ACC112 (cell line): ENCODE measurements around the gene RNF213.

ENCODE experiments used
- H2AFZ ChIP-seq: fragments of 200-600 bp; sonication (generic); one replicate; pipeline ENCODE4 v1.6.0; 2017; ENCODE audit warnings: antibody characterized with exemption, low read length; ENCODE audit not compliant: unreplicated experiment
- H3K27ac ChIP-seq: fragments of 200-600 bp; sonication (generic); 2 replicates; pipeline ENCODE4 v1.5.1; 2014; ENCODE audit warnings: low read depth, mild to moderate bottlenecking, antibody characterized with exemption, low read length, moderate library complexity
- H3K27me3 ChIP-seq: fragments of 200-600 bp; sonication (generic); 2 replicates; pipeline ENCODE4 v1.6.1; 2014; ENCODE audit warnings: mild to moderate bottlenecking, antibody characterized with exemption, low read length, moderate library complexity, mixed read lengths; ENCODE audit not compliant: insufficient read depth
- H3K36me3 ChIP-seq: fragments of 200-600 bp; sonication (generic); 2 replicates; pipeline ENCODE4 v1.6.1; 2016; ENCODE audit warnings: mild to moderate bottlenecking, antibody characterized with exemption, low read length, moderate library complexity, mixed read lengths; ENCODE audit not compliant: insufficient read depth
- H3K4me1 ChIP-seq: fragments of 200-600 bp; sonication (generic); one replicate; pipeline ENCODE4 v1.6.1; 2016; ENCODE audit warnings: low read length, mixed read lengths; ENCODE audit not compliant: insufficient read depth, unreplicated experiment, control insufficient read depth
- H3K4me3 ChIP-seq: fragments of 200-600 bp; sonication (generic); 2 replicates; pipeline ENCODE4 v1.5.1; 2014; ENCODE audit warnings: mild to moderate bottlenecking, low read depth, low read length
- H3K79me2 ChIP-seq: fragments of 200-600 bp; sonication (generic); one replicate; pipeline ENCODE4 v1.6.0; 2016; ENCODE audit warnings: low read length; ENCODE audit not compliant: control insufficient read depth, unreplicated experiment, insufficient read depth

RNF213 gene

GRCh38 chr17:80352991-80353665 lies 92.5 kb downstream of the RNF213 start:
- Histone ChIP-seq H3K36me3 (peaks cover 69% of the 10 kb centered on the region), H3K79me2 (peaks cover 11% of the 10 kb centered on the region), H3K27ac (no peak overlapping the region), H3K27me3 (no peaks in the 10 kb centered on the region), H2AFZ (no peak overlapping the region), H3K4me1 (peaks cover 13% of the 10 kb centered on the region), H3K4me3 (no peak overlapping the region)

GRCh38 chr17:80353718-80354275 lies 93.1 kb downstream of the RNF213 start:
- Histone ChIP-seq H3K79me2 (peaks cover 11% of the 10 kb centered on the region), H3K27ac (no peak overlapping the region), H3K4me1 (peaks cover 7% of the 10 kb centered on the region), H3K4me3 (no peak overlapping the region), H2AFZ (no peak overlapping the region), H3K27me3 (no peaks in the 10 kb centered on the region), H3K36me3 (peaks cover 66% of the 10 kb centered on the region)

- H3K27me3 ChIP-seq, result no peaks in the 10 kb centered on the region
- H3K79me2 ChIP-seq, result peaks cover 11% of the 10 kb centered on the region
- H2AFZ ChIP-seq, result no peak overlapping the region
- H3K36me3 ChIP-seq, result peaks cover 68% of the 10 kb centered on the region
- no peak overlapping the region for H3K4me3 ChIP-seq
- no peak overlapping the region for H3K27ac ChIP-seq
- peaks cover 2% of the 10 kb centered on the region for H3K4me1 ChIP-seq
Observed at GRCh38 chr17:80354336-80354735, 93.7 kb downstream of the RNF213 start.

- Histone ChIP-seq H3K4me3 (no peak overlapping the region), H3K27ac (no peak overlapping the region), H3K27me3 (no peaks in the 10 kb centered on the region), H2AFZ (no peak overlapping the region), H3K36me3 (peaks cover 65% of the 10 kb centered on the region), H3K79me2 (peaks cover 4% of the 10 kb centered on the region), H3K4me1 (no peaks in the 10 kb centered on the region)
Observed at GRCh38 chr17:80356231-80356856, 95.7 kb downstream of the RNF213 start.

GRCh38 chr17:80358131-80358530 lies 97.5 kb downstream of the RNF213 start:
- no peak overlapping the region for H2AFZ ChIP-seq
- no peaks in the 10 kb centered on the region for H3K27me3 ChIP-seq
- H3K79me2 ChIP-seq, result no peaks in the 10 kb centered on the region
- H3K27ac ChIP-seq, result no peak overlapping the region
- H3K4me1 ChIP-seq, result no peaks in the 10 kb centered on the region
- H3K36me3 ChIP-seq, result peaks cover 66% of the 10 kb centered on the region
- no peak overlapping the region for H3K4me3 ChIP-seq

GRCh38 chr17:80358861-80359260 lies 98.2 kb downstream of the RNF213 start:
- Histone ChIP-seq H2AFZ (no peak overlapping the region), H3K36me3 (peaks cover 64% of the 10 kb centered on the region), H3K27ac (no peak overlapping the region), H3K79me2 (no peaks in the 10 kb centered on the region), H3K4me1 (no peaks in the 10 kb centered on the region), H3K27me3 (no peaks in the 10 kb centered on the region), H3K4me3 (no peak overlapping the region)

GRCh38 chr17:80359422-80360110 lies 98.9 kb downstream of the RNF213 start:
- H3K4me3 ChIP-seq, result no peak overlapping the region
- H2AFZ ChIP-seq, result no peak overlapping the region
- H3K79me2 ChIP-seq, result no peaks in the 10 kb centered on the region
- no peaks in the 10 kb centered on the region for H3K4me1 ChIP-seq
- no peaks in the 10 kb centered on the region for H3K27me3 ChIP-seq
- peaks cover 60% of the 10 kb centered on the region for H3K36me3 ChIP-seq
- H3K27ac ChIP-seq, result no peak overlapping the region

- H3K4me1 ChIP-seq, result no peaks in the 10 kb centered on the region
Observed at GRCh38 chr17:80360396-80360795, 99.7 kb downstream of the RNF213 start.

GRCh38 chr17:80361495-80362220 lies 101.0 kb downstream of the RNF213 start:
- Histone ChIP-seq H3K4me1 (no peaks in the 10 kb centered on the region), H3K36me3 (peaks cover 69% of the 10 kb centered on the region), H3K27ac (no peak overlapping the region), H2AFZ (no peak overlapping the region), H3K4me3 (no peak overlapping the region), H3K27me3 (no peaks in the 10 kb centered on the region), H3K79me2 (no peaks in the 10 kb centered on the region)

More at GRCh38 chr17:80360396-80360795, 99.7 kb downstream of the RNF213 start:
- H2AFZ ChIP-seq, result no peak overlapping the region
- no peaks in the 10 kb centered on the region for H3K27me3 ChIP-seq
- H3K36me3 ChIP-seq, result peaks cover 68% of the 10 kb centered on the region
- no peaks in the 10 kb centered on the region for H3K79me2 ChIP-seq
- H3K27ac ChIP-seq, result no peak overlapping the region
- no peak overlapping the region for H3K4me3 ChIP-seq

GRCh38 chr17:80362428-80363119 lies 101.9 kb downstream of the RNF213 start:
- H3K4me1 ChIP-seq, result no peaks in the 10 kb centered on the region
- H3K27me3 ChIP-seq, result no peaks in the 10 kb centered on the region
- H3K79me2 ChIP-seq, result no peaks in the 10 kb centered on the region
- H3K36me3 ChIP-seq, result peaks cover 73% of the 10 kb centered on the region
- H3K27ac ChIP-seq, result no peak overlapping the region
- no peak overlapping the region for H3K4me3 ChIP-seq
- H2AFZ ChIP-seq, result no peak overlapping the region
